HuH-7 (cell line): ENCODE results near the gene PRR11.
"Not testable (repeated sequence)": the region's sequence is repeated elsewhere in the genome, so short reads cannot be mapped to it uniquely, and the experiment has no call there.

Source experiments
- DNase-seq: peaks from one replicate; pipeline ENCODE4 v3.0.0; 2011; ENCODE audit warnings: low spot score

The PRR11 gene

DNA sequence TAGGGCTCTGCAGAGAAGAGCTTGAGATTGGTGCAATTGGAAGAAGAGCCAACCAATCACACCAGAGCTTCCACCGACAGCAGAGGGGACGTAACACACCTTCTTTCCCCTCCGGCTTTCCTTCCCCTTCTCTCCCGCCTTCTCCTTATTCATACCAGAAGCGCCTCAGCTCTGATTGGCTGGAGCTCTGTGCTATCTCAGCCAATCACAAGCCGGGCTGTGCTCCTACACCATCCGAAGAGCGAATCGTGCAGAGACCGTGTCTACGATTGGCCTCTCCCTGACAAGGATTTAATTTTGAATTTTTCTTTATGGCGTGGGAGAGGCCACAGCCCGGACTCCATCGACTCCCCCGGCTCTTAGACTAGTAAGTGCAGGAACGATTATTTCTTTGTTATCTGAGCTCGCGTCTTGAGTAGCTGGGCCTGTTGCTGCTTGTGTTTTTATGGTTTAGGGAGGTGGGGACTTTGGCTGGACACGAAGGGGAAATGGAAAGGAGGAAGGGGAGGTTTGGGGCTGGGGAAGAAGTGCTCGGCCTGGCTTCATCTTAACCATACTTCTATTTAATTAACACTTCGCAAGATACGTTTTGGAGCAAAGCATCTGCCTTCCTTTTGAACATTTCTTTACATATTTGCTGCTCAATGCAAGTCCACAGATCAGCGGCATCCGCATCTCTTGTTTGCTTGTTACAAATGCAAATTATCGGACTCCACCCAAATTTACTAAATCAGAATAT is at the start of gene PRR11:
PRR11 (plus strand) TSS at position 308 of the 739 bp plus-strand sequence. CDS start 14,007 bp downstream, outside the sequence.
- DNase-seq = peak; percentile 89

DNA sequence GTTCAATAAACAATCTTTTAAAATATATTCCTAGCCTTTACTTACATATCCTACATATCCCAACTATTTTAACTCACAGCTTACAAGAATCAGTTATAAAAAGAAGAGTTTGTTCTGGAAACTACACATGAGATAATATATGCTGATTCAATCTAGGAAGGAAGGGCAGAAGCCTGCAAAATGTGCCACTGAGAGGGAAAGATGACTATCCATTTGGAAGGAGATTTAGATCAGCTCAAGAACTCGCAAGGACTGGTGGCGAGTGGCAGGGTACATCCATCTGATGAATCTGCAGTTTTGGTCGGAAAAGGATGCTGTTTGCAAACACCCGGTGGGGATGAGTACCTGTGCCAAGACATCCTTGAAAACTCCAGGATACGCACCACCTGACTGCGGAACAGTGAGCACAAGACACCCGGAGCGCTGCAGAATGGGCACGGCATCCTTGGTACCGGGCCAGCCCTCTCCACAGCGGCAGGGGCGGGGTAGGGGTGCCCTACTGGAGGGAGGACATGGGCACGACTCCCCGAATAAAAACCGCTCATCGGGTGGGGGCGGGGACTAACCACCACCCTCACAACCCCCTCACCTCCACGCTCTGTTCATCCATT is 49.6 kb upstream of the PRR11 start:
- DNase-seq = peak; percentile 46

DNA sequence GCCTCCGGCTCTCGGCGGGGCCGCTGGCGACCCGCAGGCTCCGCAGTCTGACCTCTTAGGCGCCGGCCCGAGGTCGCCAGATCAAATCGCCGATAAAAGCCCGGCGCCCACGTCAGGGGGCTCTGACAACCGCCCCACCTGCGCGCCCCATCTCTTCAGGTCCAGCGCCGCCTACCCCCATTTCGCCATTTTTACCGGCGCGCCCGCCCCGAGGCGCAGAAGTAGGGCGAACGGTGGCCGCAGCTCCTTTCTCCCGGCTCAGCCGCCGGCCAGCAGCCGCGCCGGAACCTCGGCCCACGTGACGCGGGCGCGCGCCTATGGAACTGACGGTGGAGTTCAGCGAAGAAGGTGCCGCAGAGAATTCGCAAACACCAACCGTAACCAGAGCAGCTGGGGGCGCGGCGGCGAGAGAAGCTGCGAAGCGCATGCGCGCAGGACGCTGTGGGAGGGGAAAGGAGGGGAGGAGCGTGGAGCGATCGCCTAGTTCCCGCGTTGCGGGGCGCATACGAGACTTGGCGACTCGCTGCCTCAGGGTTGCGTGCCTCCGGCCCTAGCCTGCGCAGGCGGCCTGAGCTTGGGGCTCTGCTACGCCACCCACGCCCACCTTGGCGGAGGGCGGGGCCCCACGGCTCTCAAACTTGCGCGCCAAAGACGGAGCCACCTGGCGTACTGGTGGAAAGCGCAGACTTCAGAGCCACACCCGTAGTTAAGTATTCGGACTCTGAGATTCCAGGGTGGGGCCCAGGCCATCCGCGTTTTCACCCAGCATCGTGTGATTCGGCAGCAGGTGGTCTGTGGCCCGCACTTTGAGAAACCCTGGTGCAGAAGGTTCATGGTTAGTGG is 48.9 kb upstream of the PRR11 start, which contains the start of gene TRIM37:
TRIM37 (minus strand) TSS at position 418 of the 843 bp plus-strand sequence. CDS start 419 bp downstream, outside the sequence.
- peak; percentile 91 for DNase-seq

DNA sequence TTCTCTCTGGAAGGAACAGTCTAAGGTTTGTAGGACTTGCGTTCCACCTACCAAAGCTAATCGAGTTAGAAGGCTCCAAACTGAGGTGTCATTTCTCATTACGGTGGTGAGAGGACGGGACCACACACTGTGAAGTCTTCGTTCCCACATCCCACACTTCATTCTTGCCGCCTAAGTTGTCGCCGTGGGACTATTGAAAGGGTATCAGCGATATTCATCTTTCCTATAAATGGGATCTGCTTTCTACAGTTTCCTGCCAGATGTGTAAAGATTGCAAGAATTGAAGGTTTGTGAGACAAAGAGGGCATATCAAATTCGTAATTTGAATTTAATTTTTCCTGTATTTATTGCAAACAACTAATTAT is 48.3 kb upstream of the PRR11 start:
- DNase-seq = no peak

DNA sequence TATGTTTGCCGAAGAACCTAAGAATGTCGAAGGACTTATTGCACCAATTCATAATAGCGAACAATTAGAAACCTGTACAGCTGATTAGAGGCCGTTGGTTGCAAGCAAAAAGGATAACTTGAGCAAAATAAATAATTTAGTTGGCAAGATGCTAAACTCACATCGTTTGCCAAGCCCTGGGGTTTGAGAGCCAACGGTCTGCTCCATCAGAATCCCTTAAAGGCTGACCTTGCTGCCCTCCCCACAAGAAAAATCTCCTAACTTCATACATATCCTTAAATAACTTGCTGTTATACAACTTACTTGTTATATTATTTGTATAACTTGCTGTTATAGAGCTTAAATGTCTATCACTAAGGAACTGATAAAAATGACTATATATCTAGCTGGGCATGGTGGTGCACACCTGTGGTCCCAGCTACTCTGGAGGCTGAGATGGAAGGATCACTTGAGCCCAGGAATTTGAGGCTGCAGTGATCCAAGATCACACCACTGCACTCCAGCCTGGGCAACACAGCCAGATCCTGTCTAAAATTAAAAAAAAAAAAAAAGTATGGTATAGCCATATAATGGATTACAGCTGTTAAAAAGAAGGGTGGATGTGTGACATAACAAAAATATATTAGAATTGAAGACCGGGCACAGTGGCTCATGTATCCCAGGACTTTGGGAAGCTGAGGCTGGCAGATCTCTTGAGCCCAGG is 47.0 kb upstream of the PRR11 start:
- no peak for DNase-seq

DNA sequence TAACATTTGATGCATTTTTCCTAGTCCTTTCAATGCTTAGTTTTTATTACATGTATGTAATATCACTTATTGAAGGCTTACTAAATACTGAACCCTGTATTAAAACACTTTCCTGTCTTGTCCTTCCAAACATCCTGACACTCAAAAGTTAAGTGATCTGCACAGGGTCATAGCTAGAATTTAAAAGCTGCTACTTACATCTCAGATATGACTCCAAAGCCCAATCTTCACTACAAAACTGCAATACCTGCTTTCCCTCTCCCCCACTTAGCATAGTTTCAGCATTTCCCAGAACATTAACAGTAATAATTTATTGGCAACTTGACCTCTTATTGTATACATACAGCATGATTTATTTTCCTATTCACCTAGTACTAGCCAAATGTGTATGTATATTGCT is 44.6 kb upstream of the PRR11 start:
- no peak for DNase-seq

DNA sequence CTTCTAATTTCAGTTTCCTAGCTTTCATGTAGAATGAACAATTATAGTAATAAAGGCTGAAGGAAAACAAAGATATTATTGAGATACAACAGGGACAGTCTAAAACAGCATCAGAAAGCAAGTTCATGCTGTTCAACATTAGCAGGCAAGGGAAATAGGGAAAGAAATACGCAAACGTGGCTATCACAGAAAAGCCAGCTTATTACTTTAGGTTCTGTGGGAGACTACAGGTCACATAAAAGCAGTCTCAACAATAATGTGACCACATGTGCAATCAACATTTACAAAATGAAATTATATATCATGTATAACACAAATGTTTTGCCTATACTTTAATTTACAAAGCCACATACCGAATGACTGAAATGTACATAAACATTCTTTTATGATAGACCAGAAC is 44.0 kb upstream of the PRR11 start:
- no peak for DNase-seq

DNA sequence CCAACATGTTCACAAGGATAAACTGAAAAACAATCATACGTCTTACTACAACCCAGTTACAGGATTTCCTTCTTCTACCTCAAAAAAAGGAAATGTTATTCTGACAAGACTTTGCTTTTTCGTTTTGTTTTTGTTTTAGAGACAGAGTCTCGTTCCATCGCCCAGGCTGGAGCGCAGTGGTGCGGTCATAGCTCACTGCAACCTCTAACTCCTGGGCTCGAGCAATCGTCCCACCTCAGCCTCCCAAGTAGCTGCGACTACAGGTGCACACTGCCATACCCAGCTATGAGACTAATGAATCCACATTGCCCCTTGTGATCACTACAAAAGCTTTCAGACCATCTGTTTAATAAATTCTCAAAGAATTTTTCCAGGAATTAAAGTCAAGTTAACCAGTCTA is 40.1 kb upstream of the PRR11 start:
- DNase-seq = no peak

DNA sequence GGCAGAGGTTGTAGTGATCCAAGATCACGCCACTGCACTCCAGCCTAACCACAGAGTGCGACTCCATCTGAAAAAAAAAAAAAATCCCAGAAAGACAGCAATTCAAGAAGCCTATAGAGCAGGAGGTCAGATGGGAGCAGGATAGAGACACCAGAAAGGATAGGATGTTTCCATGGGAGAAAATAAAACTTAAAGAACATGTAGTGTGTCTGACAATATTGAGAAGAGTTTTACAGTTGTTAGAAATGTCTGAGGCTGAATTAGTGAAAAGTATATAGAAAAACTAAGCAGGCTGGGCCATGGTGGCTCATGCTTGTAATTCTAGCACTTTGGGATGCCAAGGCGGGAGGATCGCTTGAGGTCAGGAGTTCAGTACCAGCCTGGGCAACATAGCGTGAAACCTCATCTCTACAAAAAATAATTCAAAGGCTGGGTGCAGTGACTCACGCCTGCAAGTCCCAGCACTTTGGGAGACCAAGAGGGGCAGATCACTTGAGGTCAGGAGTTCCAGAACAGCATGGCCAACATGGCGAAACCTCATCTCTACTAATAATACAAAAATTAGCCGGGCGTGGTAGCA is 33.6 kb upstream of the PRR11 start:
- DNase-seq = no peak

DNA sequence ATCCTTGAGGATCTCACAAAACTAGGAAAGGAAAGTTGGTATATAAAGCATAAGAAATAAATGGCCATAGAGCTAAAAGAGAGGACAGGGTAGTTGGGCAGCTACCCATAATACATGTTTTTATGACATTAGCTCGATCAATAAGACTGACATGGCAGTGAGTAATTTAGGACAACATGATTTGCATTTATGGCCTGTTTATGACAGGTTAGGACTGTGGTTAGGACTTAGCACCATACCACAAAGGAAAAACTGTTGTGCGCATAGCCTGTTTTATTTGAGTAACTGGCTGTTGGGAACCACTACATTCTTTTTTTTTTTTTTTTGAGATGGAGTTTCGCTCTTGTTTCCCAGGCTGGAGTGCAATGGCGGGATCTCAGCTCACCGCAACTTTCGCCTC is 30.9 kb upstream of the PRR11 start:
- peak; percentile 23 for DNase-seq

DNA sequence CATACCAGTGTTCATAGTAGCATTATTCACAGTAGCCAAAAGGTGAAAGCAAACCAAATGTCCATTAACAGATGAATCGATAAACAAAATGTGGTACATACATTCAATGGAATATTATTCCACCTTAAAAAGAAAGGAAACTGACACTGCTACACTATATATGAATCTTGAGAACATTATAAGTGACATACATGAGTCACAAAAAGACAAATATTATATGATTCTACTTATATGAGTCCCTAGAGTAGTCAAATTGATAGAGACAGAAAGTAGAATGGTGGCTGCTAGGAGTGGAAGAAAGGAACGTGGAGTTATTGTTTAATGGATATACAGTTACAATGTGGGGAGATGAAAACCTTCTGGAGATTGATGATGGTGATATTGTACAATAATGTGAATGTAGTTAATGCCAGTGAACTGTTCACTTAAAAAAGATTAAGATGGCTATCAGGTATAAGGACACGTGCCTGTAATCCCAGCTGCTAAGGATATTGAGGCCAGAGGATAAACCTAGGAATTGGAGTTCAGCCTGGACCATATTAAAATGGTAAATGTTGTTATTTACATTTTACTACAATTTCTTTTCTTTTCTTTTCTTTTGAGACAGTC is 28.6 kb upstream of the PRR11 start:
- DNase-seq = no peak

DNA sequence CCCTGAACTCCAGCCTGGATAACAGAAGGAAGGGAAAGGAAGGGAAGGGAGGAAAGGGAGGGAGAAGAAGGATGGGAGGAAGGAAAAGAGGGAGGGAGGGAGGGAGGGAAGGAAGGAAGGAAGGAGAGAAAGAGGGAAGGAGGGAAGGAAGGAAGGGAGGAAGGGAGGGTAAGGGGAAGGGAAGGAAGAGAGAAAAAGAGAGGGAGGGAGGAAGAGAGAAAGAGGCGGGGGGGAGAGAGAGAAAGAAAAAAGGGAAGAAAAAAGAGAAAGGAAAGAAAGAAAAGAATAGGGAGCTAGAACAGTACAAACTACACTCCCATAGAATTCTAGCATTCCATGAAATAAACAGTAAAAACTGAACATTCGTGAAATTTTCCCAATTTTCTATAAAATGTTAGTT is 25.7 kb upstream of the PRR11 start:
- no peak for DNase-seq

DNA sequence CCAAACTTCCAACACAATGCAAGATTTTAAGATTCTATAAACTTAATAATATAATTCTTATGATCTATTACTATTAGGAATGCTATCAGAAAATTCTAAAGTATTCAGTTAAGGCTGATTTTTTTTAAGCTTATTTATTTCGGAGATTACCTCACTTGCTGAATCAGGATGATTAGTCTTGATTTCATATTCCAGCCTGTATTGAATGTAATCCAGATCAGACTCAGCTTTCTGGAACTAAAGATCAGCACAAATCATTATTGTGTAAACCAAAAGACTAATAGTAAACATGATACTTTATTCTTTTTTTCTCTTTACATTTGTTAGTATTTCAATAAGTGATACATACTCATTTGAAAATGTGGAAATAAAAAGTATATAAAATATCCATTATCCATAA is 24.4 kb upstream of the PRR11 start:
- no peak for DNase-seq

DNA sequence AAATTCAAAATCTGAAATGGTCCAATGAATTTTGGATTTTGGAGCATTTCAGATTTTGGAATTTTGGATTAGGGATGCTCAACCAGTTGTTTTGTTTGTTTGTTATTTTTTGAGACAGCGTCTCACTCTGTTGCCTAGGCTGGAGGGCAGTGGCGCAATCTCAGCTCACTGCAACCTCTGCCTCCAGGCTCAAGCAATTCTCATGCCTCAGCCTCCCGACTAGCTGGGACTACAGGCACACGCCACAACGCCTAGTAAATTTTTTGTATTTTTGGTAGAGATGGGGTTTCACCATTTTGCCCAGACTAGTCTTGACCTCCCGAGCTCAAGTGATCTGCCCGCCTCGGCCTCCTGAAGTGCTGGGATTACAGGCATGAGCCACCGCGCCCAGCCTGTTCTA is 17.2 kb upstream of the PRR11 start:
- DNase-seq = not testable (repeated sequence)

DNA sequence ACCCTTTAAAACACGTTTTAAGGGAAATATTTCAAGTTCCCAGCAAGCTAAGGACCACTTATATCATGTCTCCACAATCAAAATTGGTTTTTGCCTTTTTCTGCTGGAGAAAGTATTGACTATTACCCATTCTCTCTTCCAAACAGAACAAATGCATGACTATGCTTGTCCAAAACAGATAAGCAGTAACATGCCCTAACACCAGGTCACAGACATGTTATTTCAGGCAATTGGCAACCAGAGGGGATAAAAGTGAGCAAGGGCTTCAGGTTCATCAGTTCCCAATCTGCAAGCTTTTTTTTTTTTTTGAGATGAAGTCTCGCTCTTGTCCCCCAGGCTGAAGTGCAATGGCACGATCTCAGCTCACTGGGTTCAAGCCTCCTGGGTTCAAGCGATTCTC is 15.6 kb upstream of the PRR11 start:
- no peak for DNase-seq

DNA sequence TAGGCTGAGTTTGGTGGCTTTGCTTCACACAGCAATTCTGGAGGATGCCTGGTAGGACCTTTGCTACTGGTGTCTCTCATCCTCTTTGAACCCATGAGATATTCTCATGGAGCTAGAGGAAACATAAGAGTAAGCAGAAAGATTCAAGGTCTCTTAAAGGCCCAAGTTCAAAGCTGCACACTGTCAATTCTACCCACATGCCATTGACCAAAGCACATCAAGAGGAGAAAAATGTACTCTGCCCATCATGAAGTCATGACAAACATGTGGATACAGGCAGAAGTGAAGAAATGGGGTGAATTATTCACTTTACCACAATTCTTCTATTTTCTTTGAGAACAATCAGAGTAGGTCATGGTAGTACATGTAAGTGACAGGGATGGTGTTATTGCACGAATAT is 13.7 kb upstream of the PRR11 start:
- no peak for DNase-seq

DNA sequence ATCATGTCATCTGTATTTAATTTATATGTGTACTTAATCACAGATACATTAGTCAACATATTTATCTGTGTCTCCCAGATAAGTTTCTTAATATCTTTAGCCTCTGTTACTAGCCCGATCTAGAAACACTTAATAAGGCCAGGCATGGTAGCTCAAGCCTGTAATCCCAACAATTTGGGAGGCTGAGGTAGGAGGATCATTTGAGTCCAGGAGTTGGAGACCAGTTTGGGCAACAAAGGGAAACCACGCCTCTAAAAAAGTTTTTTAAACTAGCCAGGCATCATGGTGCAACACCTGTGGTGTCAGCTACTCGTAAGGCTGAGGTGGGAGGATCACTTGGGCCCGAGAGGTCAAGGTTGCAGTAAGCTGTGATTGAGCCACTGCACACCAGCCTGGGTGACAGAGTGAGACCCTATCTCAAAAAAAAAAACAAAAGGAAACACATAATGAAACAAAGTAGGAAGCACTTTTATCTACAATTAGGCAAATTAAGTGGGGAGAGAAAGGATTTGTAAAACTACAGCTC is 9.9 kb upstream of the PRR11 start:
- DNase-seq = no peak

DNA sequence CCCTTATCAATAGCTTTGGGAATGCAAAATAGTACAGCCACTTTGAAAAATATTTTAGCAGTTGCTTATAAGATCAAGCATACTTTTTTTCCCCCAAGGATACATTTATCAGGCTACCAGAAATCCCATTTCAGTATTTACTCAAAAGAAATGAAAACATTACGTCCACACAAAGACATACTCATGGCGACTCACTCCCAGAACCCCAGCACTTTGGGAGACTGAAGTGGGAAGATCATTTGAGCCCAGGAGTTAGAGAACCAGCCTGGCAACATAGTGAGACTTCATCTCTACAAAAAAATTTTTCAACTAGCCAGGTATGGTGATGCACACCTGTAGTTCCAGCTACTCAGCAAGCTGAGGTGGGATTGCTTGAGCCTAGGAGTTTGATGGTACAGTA is 6.5 kb upstream of the PRR11 start:
- no peak for DNase-seq

DNA sequence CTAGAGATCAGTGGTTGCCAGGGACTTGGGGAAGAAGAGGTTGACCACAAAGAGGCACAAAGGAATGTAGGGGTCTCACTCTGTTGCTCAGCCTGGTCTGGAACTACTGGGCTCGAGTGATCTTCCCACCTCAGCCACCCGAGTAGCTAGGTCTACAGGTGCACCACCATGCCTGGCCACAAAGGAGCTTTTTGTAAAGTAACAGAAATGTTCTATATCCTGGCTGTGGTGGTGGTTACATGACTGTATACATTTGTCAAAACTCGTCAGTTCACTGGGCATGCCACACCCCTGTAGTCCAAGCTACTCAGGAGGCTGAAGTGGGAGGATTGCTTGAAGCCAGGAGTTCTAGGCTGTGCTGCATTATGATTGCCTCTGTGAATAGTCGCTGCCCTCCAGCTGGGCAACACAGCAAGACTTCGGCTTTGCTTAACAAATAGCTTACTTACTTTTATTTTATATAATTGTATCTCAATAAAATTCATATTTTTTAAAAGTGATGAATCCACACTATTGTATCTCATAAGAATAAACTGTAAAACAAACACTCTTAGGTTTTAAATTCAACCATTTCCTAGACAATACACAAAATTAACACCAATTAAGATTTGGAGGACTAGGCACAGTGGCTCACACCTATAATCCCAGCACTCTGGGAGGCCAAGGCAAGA is 5.6 kb upstream of the PRR11 start:
- DNase-seq = no peak

DNA sequence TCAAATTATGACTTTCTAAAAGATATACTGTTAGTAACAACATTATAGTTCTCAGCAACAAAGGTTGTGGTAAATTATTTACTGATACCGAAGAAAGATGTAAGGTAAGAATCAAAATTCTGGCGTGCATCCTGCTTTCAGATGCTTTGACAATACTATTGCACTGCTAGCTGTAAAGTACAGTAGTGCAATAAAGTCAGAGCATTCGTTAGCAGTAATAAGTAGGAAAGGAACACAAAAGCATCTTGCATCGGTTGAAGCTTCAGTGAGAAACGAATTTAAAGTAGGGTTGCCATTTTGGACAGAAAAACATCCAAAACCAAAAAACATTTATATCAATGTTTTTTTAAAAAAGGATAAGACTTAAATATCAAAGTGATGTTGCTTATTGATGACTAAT is 4.5 kb upstream of the PRR11 start:
- no peak for DNase-seq

DNA sequence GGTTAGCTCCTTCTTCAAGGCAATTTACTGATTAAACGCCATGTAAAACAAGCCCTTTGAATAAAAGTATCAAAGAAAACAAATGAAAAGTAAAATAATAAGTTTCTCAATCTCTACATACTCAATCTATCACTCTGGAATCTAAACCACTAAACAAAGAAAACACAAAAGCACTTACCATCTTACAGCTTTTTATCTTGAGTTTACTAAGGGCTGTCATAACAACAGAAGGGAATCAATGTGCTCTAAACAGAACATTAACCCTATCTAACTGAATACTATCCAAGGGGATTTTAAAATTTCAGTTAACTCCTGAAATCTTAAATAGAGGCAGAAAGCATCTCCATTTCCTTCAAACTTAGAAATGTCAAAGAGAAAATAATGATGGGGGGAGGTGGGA is 4.0 kb upstream of the PRR11 start:
- DNase-seq = no peak
